Measurements from ENCODE around the gene CCRL2. TPM values are rescaled to one million over a fixed set of nuclear protein-coding genes. Genes with fewer than 3 reads are reported as not detected.

The CCRL2 gene
- total RNA-seq, 1 experiment from 2014 or later = 1.2 TPM

GRCh38 chr3:46414739-46415138, 7.7 kb downstream of the CCRL2 start:
- Histone ChIP-seq H2AFZ (no peak overlapping the region), H3K9me2 (ENCODE audit: insufficient read depth) (no peaks in the 10 kb centered on the region), H3K27me3 (ENCODE audit: insufficient read depth, low read depth) (no peaks in the 10 kb centered on the region), H4K20me1 (ENCODE audit: insufficient read depth) (no peaks in the 10 kb centered on the region), H3K79me2 (ENCODE audit: low read depth) (peaks cover 8% of the 10 kb centered on the region; the same call in 1 of the 2 replicates), H3K4me2 (no peak overlapping the region), H3F3A (ENCODE audit: insufficient read depth, low read depth) (peaks cover 9% of the 10 kb centered on the region; the same call in 1 of the 2 replicates), H3K9me3 (ENCODE audit: insufficient read depth, low read depth) (no peaks in the 10 kb centered on the region), H3K4me1 (replicated peaks; ENCODE audit: insufficient read depth) (peaks cover 34% of the 10 kb centered on the region), H3K4me3 (no peak overlapping the region), H3K36me3 (ENCODE audit: low read depth) (no peaks in the 10 kb centered on the region), H3K27ac (no peak overlapping the region)
- no TSS peak for BruUV-seq (replicated peaks)
- CTCF ChIA-PET = interaction anchor here (0.6 kb wide), 3 partner anchors 29 to 143 kb away, joined by 3 read pairs; no protein-coding TSS in a partner anchor
- POLR2A ChIA-PET (ENCODE audit: unreplicated experiment) = no interaction called here
- DNase-seq = no peak
- no peak for TF ChIP-seq EZH2 (IDR thresholded peaks at IDR 0.05; ENCODE audit: low read depth)
- TF ChIP-seq CTCF (conservative IDR thresholded peaks at IDR 0.05) = no peak
- intact Hi-C loops (cut with micrococcal nuclease; ENCODE audit: unreplicated experiment) = no loop called here

- Histone ChIP-seq H3K36me3 (ENCODE audit: low read depth) (no peaks in the 10 kb centered on the region), H4K20me1 (ENCODE audit: insufficient read depth) (no peaks in the 10 kb centered on the region), H3K9me3 (ENCODE audit: insufficient read depth, low read depth) (no peaks in the 10 kb centered on the region), H3K27me3 (ENCODE audit: insufficient read depth, low read depth) (no peaks in the 10 kb centered on the region), H2AFZ (no peak overlapping the region), H3K9me2 (ENCODE audit: insufficient read depth) (no peaks in the 10 kb centered on the region), H3K27ac (no peak overlapping the region), H3K4me2 (no peak overlapping the region), H3K79me2 (ENCODE audit: low read depth) (no peaks in the 10 kb centered on the region), H3K4me3 (no peak overlapping the region), H3F3A (ENCODE audit: insufficient read depth, low read depth) (peaks cover 2% of the 10 kb centered on the region; the same call in 1 of the 2 replicates), H3K4me1 (replicated peaks; ENCODE audit: insufficient read depth) (peaks cover 19% of the 10 kb centered on the region)
- ChIA-PET POLR2A (ENCODE audit: unreplicated experiment) (interaction anchor here (0.6 kb wide), 1 partner anchor 1619 kb away, joined by 7 read pairs; no protein-coding TSS in a partner anchor), CTCF (interaction anchor here (0.7 kb wide), 1 partner anchor 200 kb away, joined by 3 read pairs; no protein-coding TSS in a partner anchor)
- BruUV-seq (replicated peaks) = no TSS peak
- no peak for DNase-seq
- TF ChIP-seq CTCF (conservative IDR thresholded peaks at IDR 0.05) (no peak), EZH2 (IDR thresholded peaks at IDR 0.05; ENCODE audit: low read depth) (no peak)
- intact Hi-C loops (cut with micrococcal nuclease; ENCODE audit: unreplicated experiment) = no loop called here
Measured at GRCh38 chr3:46416125-46416810, 9.2 kb downstream of the CCRL2 start.

GRCh38 chr3:46416811-46417510, 9.9 kb downstream of the CCRL2 start:
- H3F3A ChIP-seq (ENCODE audit: insufficient read depth, low read depth) = no peaks in the 10 kb centered on the region
- intact Hi-C loops (cut with micrococcal nuclease; ENCODE audit: unreplicated experiment) = no loop called here
- DNase-seq = no peak
- H3K9me3 ChIP-seq (ENCODE audit: insufficient read depth, low read depth) = no peaks in the 10 kb centered on the region
- no peak overlapping the region for H3K27ac ChIP-seq
- TF ChIP-seq EZH2 (IDR thresholded peaks at IDR 0.05; ENCODE audit: low read depth) = no peak
- TF ChIP-seq CTCF (conservative IDR thresholded peaks at IDR 0.05) = no peak
- H3K27me3 ChIP-seq (ENCODE audit: insufficient read depth, low read depth) = no peaks in the 10 kb centered on the region
- CTCF ChIA-PET = no interaction called here
- no peaks in the 10 kb centered on the region for H4K20me1 ChIP-seq (ENCODE audit: insufficient read depth)
- no TSS peak for BruUV-seq (replicated peaks)
- no peak overlapping the region for H3K4me2 ChIP-seq
- H3K36me3 ChIP-seq (ENCODE audit: low read depth) = no peaks in the 10 kb centered on the region
- H3K79me2 ChIP-seq (ENCODE audit: low read depth) = peaks cover under 1% of the 10 kb centered on the region; the same call in 1 of the 2 replicates
- no peak overlapping the region for H2AFZ ChIP-seq
- no peak overlapping the region for H3K4me3 ChIP-seq
- H3K4me1 ChIP-seq (replicated peaks; ENCODE audit: insufficient read depth) = peaks cover 13% of the 10 kb centered on the region
- POLR2A ChIA-PET (ENCODE audit: unreplicated experiment) = no interaction called here
- no peaks in the 10 kb centered on the region for H3K9me2 ChIP-seq (ENCODE audit: insufficient read depth)
